Type B pancreatic cell (in vitro differentiated cells): ENCODE results near the gene FXYD4. TPM values are rescaled to one million over a fixed set of nuclear protein-coding genes. Genes with fewer than 3 reads are reported as not detected.

Experiments used
- DNase-seq: peaks from one replicate; pipeline ENCODE4 v3.0.0; 2021; ENCODE audit warnings: mixed read lengths; ENCODE audit not compliant: unreplicated experiment; ENCODE audit errors: extremely low spot score
- H3K27ac Mint-ChIP-seq: 2 replicates; pipeline ENCODE4 v1.8.0; 2021; ENCODE audit warnings: mild to moderate bottlenecking, mixed read lengths
- H3K27me3 Mint-ChIP-seq: 2 replicates; pipeline ENCODE4 v1.8.0; 2021; ENCODE audit warnings: mixed read lengths
- H3K36me3 Mint-ChIP-seq: 2 replicates; pipeline ENCODE4 v1.8.0; 2021; ENCODE audit warnings: mixed read lengths
- H3K4me1 Mint-ChIP-seq: one replicate; pipeline ENCODE4 v1.8.0; 2021; ENCODE audit warnings: mixed read lengths; ENCODE audit not compliant: unreplicated experiment
- H3K4me3 Mint-ChIP-seq: 2 replicates; pipeline ENCODE4 v1.8.0; 2021; ENCODE audit warnings: mild to moderate bottlenecking, mixed read lengths
- H3K9me3 Mint-ChIP-seq: 2 replicates; pipeline ENCODE4 v1.8.0; 2021; ENCODE audit warnings: mixed read lengths
- CTCF ChIP-seq: fragments of 200-600 bp; sonication (generic); conservative IDR thresholded peaks from 2 replicates; pipeline ENCODE4 v1.5.0; 2021; ENCODE audit warnings: antibody characterized with exemption, mild to moderate bottlenecking
- total RNA-seq: library from RNA; stranded (reverse); gene quantifications from 2 replicates; pipeline ENCODE4 v1.2.1, GENCODE V29; 2021; ENCODE audit warnings: low replicate concordance

FXYD4 gene
- total RNA-seq, 1 donor from 2014 or later, result 0.97 TPM

- no peaks in the 10 kb centered on the region for H3K9me3 Mint-ChIP-seq
- H3K27ac Mint-ChIP-seq, result peak overlapping the region; percentile 86
- H3K27me3 Mint-ChIP-seq, result peaks cover 3% of the 10 kb centered on the region
- H3K4me1 Mint-ChIP-seq, result peaks cover 11% of the 10 kb centered on the region
- H3K36me3 Mint-ChIP-seq, result no peaks in the 10 kb centered on the region
- H3K4me3 Mint-ChIP-seq, result peak overlapping the region; percentile 49
- peak; percentile 96 for TF ChIP-seq CTCF
- peak; percentile 87 for DNase-seq
These were observed 22.7 kb upstream of the FXYD4 start for GRCh38 chr10:43348511-43349312.

- Mint-ChIP-seq H3K4me1 (peaks cover 17% of the 10 kb centered on the region), H3K9me3 (no peaks in the 10 kb centered on the region), H3K27me3 (peaks cover 3% of the 10 kb centered on the region), H3K36me3 (no peaks in the 10 kb centered on the region), H3K4me3 (no peak overlapping the region), H3K27ac (no peak overlapping the region)
- no peak for DNase-seq
- no peak for TF ChIP-seq CTCF
These were observed 21.3 kb upstream of the FXYD4 start for GRCh38 chr10:43350156-43350555.

GRCh38 chr10:43350686-43351085 lies 20.8 kb upstream of the FXYD4 start:
- no peak for DNase-seq
- Mint-ChIP-seq H3K27me3 (peaks cover 3% of the 10 kb centered on the region), H3K27ac (no peak overlapping the region), H3K36me3 (no peaks in the 10 kb centered on the region), H3K9me3 (no peaks in the 10 kb centered on the region), H3K4me3 (no peak overlapping the region), H3K4me1 (peaks cover 17% of the 10 kb centered on the region)
- no peak for TF ChIP-seq CTCF

GRCh38 chr10:43351301-43351700 lies 20.1 kb upstream of the FXYD4 start:
- no peaks in the 10 kb centered on the region for H3K36me3 Mint-ChIP-seq
- no peak overlapping the region for H3K4me3 Mint-ChIP-seq
- no peak for TF ChIP-seq CTCF
- DNase-seq, result no peak
- no peak overlapping the region for H3K27ac Mint-ChIP-seq
- no peaks in the 10 kb centered on the region for H3K9me3 Mint-ChIP-seq
- H3K27me3 Mint-ChIP-seq, result peaks cover 3% of the 10 kb centered on the region
- peaks cover 23% of the 10 kb centered on the region for H3K4me1 Mint-ChIP-seq

GRCh38 chr10:43352951-43353350 lies 18.5 kb upstream of the FXYD4 start:
- Mint-ChIP-seq H3K9me3 (no peaks in the 10 kb centered on the region), H3K27me3 (peaks cover 3% of the 10 kb centered on the region), H3K36me3 (no peaks in the 10 kb centered on the region), H3K4me1 (peaks cover 23% of the 10 kb centered on the region), H3K4me3 (no peak overlapping the region), H3K27ac (no peak overlapping the region)
- no peak for TF ChIP-seq CTCF
- DNase-seq, result no peak
